SW 1271 (cell line): ENCODE results near the gene TAPT1.
"Not testable (repeated sequence)": the region's sequence is repeated elsewhere in the genome, so short reads cannot be mapped to it uniquely, and the experiment has no call there.

Source experiments
- DNase-seq, 2 experiments: peaks; one replicate each; lab custom pipeline; 2025; lab: John Stamatoyannopoulos, UW

TAPT1 gene

GRCh38 chr4:16171831-16172230, 54.4 kb downstream of the TAPT1 start:
- no peak for DNase-seq

GRCh38 chr4:16169490-16169889, 56.8 kb downstream of the TAPT1 start:
- no peak for DNase-seq

DNA sequence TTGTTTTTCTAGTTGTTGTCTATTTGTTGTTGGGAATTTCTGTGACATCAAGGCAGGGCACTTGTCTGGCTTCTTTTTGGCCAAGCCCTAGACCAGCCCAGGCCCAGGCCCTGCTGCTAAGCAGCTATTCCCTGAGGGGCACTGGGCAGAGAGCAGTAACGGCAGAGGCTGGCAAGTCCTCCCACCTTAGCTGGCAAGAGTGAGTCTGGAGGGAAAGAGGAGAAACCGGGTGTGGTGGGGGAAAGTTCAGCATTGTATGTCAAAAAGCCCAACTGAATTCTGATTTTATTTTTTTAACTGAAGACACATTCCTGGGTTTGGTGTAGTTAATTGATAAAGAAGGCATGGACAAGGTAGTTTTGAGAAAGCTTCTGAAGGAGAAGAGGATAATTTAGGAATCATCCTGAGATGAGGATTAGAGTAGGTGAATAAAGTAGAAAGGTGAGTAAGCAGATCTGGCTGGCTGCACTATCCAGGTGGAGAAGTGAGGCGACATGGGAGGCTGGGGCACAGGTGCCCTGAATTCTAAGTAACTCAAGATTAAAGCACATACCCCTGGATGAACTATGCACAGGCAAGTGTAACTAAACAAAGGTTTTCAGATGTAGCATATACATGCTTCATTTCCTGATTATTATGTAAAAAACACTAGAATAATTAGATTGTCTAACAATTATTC, 57.4 kb downstream of the TAPT1 start:
- DNase-seq, result no peak

GRCh38 chr4:16168144-16168543, 58.1 kb downstream of the TAPT1 start:
- no peak for DNase-seq

DNA sequence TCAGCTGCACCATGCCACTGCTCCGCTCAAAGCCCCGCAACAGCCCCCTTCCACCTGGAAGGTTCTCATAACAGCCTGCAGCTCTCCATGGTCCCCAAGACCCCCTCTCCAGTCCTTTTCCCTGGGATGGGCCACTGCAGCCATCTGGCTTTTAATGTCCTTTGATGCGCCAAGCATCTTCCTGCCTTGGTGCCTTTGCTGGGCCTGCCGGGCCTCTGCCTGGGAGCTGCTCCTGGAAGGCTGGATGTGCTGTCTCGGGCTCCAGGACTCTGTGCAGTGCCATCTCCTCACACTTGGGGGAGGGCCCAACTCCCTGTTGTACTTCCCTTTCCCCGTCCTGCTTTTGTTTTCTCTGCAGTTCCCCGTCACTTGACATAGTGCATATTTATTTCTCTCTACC, 60.3 kb downstream of the TAPT1 start:
- DNase-seq, result no peak

GRCh38 chr4:16162891-16163290, 63.4 kb downstream of the TAPT1 start:
- DNase-seq, result no peak

DNA sequence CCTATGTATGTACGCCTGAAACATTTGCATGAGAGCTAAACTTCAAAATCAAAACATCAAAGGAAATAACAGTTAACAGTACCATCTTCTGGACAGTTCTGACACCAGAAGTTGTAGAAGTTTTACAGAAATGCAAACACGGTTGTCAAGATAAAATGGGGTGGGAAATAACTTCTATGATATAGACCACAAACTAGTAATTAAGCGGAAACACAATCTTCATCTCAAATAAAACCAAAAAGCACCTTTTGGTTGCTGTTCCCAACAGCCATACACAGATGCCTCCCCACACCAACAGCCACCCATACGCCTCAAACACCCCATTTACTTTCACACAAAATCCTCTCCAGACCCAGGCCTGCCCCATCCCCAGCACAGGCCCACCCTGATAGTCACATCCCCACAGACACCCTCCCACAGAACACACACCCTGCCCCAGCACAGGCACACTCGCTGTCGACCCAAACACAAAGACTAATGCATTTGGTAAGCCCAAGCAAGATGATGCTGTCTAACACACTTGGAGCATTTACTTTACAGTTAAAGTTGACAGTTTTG, 64.3 kb downstream of the TAPT1 start:
- DNase-seq, result no peak

GRCh38 chr4:16160457-16160856, 65.8 kb downstream of the TAPT1 start:
- no peak for DNase-seq

DNA sequence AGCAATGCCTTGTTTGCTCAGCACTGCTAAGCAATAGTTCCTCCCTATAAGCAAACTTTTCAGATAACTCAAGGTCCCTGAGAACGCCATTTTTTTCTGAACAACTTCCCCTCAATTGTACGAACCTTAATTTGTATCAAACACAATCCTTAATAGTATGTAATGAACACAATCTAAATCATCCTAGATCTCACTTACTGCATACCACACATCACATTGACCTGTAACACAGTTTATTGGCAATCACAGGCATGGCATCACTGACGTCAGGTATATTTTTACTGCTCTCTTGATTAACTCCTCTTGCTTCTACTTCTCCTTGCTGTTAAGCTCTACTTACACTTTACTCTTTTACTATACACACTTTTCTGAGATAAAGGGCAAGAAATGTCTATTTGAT, 67.0 kb downstream of the TAPT1 start:
- DNase-seq, result no peak

- DNase-seq, result no peak
Observed at GRCh38 chr4:16158504-16158852, 67.8 kb downstream of the TAPT1 start.

DNA sequence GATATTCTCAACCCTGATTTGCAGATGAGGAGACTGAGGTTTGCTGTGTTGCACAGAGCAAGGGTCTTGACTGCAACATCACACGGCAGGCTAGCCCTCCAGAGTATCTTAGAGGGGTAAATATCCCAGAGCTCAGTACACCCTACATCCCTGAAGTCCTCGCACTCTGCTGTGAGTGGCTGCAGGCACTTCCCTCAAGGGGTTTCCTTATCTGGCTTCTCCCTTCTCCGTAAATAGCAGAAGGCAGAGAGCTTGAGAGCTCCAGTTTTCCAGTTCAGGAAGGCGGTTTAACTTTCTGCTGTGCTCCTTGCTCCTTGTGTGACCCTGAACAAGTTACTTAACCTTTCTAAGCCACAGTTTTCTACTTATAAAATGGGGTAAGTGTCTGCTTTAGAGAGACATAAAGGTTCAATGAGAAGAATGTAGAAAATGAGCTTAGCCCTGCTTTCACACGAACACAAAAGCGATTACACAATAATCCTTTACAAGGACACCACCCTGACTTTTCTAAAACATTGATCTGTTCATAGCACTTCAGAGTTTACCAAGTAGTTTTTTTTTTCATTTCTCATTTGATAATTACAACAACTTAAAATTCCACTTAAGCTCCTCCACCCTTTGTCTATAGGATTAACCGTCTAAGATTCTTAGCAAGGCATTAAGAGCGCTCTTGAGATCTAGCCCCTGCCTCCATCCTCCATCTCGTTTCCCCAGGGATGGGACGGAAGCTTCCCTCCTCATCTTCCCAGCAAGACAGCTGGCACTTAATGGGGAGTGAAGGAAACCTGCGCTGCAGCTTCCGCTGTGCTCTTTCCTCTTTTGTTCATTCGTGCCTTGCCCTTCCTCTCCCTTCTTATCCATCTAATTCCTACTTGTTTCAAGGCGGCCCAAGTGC, 68.4 kb downstream of the TAPT1 start:
- no peak for DNase-seq

DNA sequence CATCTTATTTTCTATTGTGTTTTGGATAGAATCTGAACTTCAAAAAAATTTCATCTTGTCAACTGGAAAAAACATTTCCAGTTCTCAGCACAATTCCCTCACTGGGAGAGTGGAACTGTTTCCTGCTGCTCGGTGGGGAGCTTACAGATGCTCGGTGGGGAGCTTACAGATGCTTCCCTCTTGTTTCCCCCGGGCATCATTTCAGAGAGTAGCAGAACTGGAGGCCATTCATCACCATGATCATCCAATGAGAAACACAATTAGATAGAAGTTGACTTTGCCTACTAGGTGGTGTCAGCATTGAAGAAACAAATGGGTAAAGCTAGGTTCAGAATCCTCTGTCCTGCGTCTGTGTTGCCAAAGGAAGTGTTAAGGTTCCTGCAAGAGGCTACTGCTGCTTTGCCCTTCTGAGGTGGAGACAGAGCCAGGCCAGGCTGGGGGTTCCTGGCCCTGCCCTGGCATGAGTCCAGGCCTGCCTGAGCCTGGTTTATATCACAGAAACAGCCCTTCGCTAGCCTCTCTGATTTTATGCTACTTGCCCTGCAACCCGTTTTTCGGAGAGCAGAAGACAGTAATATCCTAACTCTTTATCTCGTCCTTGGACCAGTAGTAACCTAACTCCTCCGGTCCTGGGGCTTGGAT, 70.6 kb downstream of the TAPT1 start:
- no peak for DNase-seq

- no peak for DNase-seq
Observed at GRCh38 chr4:16154451-16154850, 71.8 kb downstream of the TAPT1 start.

- DNase-seq, result no peak
Observed at GRCh38 chr4:16150716-16151115, 75.6 kb downstream of the TAPT1 start.

GRCh38 chr4:16144913-16145312, 81.4 kb downstream of the TAPT1 start:
- DNase-seq, result not testable (repeated sequence)

GRCh38 chr4:16142598-16143310, 83.5 kb downstream of the TAPT1 start:
- no peak for DNase-seq

GRCh38 chr4:16140879-16141249, 85.4 kb downstream of the TAPT1 start:
- DNase-seq, result peak; percentile 47 to 59

GRCh38 chr4:16140231-16140878, 85.9 kb downstream of the TAPT1 start:
- DNase-seq, result no peak

- no peak for DNase-seq
Observed at GRCh38 chr4:16139066-16139945, 87.0 kb downstream of the TAPT1 start.

DNA sequence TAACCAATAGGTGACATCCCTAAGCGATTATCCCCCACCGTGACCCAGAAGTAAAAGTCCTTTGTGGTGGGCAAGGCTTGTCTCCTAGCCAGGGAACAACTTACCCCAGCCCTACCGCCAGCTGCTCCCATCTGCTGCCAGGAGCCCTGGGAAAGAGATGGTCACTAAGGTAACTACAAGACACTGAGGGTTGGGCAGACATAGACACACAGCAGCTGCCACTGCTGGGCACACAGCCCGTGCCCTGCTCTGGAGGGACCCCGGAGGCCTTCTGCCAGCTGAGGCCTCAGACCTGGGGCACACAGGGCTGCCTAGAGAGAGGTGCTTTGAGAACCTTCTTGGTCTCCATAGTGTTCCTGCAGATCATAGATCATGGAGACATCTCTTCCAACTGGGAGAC, 89.4 kb downstream of the TAPT1 start:
- no peak for DNase-seq

DNA sequence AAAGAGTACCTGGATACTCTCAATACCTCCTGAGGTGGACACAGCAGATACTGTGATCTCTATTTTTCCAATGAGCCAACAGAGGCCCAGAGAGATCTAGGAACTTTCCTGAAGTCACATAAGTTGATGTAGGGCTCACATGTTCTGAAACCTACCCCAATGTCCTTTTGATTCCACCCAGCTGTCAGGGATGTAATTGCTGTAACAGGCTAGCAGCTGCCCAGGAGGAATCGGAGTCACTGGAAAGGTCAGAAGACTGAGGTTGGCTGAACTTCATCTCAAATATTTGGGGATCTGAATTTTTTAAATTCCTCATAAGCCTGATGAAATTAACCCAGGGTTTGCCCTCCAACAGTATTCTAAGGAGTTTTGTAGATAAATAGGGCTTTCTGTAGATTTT, 90.0 kb downstream of the TAPT1 start:
- no peak for DNase-seq
